HG03135 (cell line): ENCODE results near the gene HTT.

ENCODE experiments used
- ATAC-seq: cut with Tn5 transposase; IDR thresholded peaks from one replicate; pipeline ENCODE4 v1.9.1; 2021; ENCODE audit warnings: mild to moderate bottlenecking, moderate library complexity; ENCODE audit not compliant: unreplicated experiment

HTT gene

GRCh38 chr4:3198906-3199305 lies 124.4 kb downstream of the HTT start:
- ATAC-seq: no peak

- no peak for ATAC-seq
Measured at GRCh38 chr4:3199653-3200422, 125.4 kb downstream of the HTT start.

GRCh38 chr4:3200423-3201090 lies 126.1 kb downstream of the HTT start:
- no peak for ATAC-seq

- no peak for ATAC-seq
Measured at GRCh38 chr4:3201718-3202702, 127.5 kb downstream of the HTT start.

GRCh38 chr4:3202836-3203820 lies 128.6 kb downstream of the HTT start:
- no peak for ATAC-seq

GRCh38 chr4:3203971-3204431 lies 129.5 kb downstream of the HTT start:
- no peak for ATAC-seq

GRCh38 chr4:3205995-3206394 lies 131.5 kb downstream of the HTT start:
- ATAC-seq: no peak

- no peak for ATAC-seq
Measured at GRCh38 chr4:3206439-3207100, 132.1 kb downstream of the HTT start.

- ATAC-seq: no peak
Measured at GRCh38 chr4:3207531-3208037, 133.1 kb downstream of the HTT start.

- ATAC-seq: no peak
Measured at GRCh38 chr4:3208826-3209225, 134.3 kb downstream of the HTT start.

- no peak for ATAC-seq
Measured at GRCh38 chr4:3209551-3210325, 135.3 kb downstream of the HTT start.

- no peak for ATAC-seq
Measured at GRCh38 chr4:3210467-3210866, 136.0 kb downstream of the HTT start.

GRCh38 chr4:3211866-3212265 lies 137.4 kb downstream of the HTT start:
- no peak for ATAC-seq

- ATAC-seq: no peak
Measured at GRCh38 chr4:3212391-3213105, 138.1 kb downstream of the HTT start.

GRCh38 chr4:3213106-3213425 lies 138.6 kb downstream of the HTT start:
- no peak for ATAC-seq

- no peak for ATAC-seq
Measured at GRCh38 chr4:3213661-3214250, 139.3 kb downstream of the HTT start.

GRCh38 chr4:3215256-3215655 lies 140.8 kb downstream of the HTT start:
- ATAC-seq: no peak

GRCh38 chr4:3215733-3216132 lies 141.3 kb downstream of the HTT start:
- ATAC-seq: no peak
